Left lung (tissue), 14 donors: ENCODE data around the gene BLACAT1. TPM values are rescaled to one million over a fixed set of nuclear protein-coding genes. Genes with fewer than 3 reads are reported as not detected.

ENCODE experiments used
- ATAC-seq: fragments of 200-7000 bp; cut with Tn5 transposase; one replicate; pipeline ENCODE4 v1.9.1; 2020; ENCODE audit warnings: moderate library complexity
- DNase-seq, 4 donors: peaks; one replicate each; pipeline ENCODE4 v3.0.0-alpha.2; 2013 to 2020
- H3K27ac ChIP-seq, 2 donors: fragments of 200-600 bp; sonication (generic) in 1 of 2; one replicate each; pipeline versions ENCODE4 v1.5.0 to v1.8.0; 2020 to 2021
- H3K27me3 ChIP-seq, 2 donors: fragments of 200-600 bp; sonication (generic) in 1 of 2; one replicate each; pipeline versions ENCODE4 v1.5.0 to v1.8.0; 2020 to 2021
- H3K36me3 ChIP-seq, 2 donors: fragments of 200-600 bp; sonication (generic) in 1 of 2; one replicate each; pipeline versions ENCODE4 v1.5.0 to v1.8.0; 2020 to 2021
- H3K4me1 ChIP-seq, 2 donors: fragments of 200-600 bp; one replicate each; pipeline ENCODE4 v1.8.0; 2021
- H3K4me3 ChIP-seq, 2 donors: fragments of 200-600 bp; sonication (generic) in 1 of 2; one replicate each; pipeline versions ENCODE4 v1.5.0 to v1.8.0; 2020 to 2021; ENCODE audit warnings: mild to moderate bottlenecking in 1 of 2
- H3K9me3 ChIP-seq, 2 donors: fragments of 200-600 bp; sonication (generic) in 1 of 2; one replicate each; pipeline versions ENCODE4 v1.5.0 to v1.8.0; 2020 to 2021
- CTCF ChIP-seq, 2 donors: fragments of 200-600 bp; sonication (generic) in 1 of 2; IDR thresholded peaks; one replicate each; pipeline versions ENCODE4 v1.5.0 to v1.8.0; 2021; ENCODE audit warnings: antibody characterized with exemption in 2 of 2
- intact Hi-C, 2 donors: fragments of 100-400 bp; cut with DNase I; formaldehyde crosslinking; loops; one replicate each; pipeline versions ENCODE4 v1.11.2 to v1.14.2; 2022
- long read RNA-seq, 12 donors: library from polyadenylated mRNA in 2 of 12; unstranded in 2 of 12; transcript quantifications; one replicate each; pipeline ENCODE4 v2.0.0 and lab custom pipeline, GENCODE V29; 2019 to 2026
- polyA plus RNA-seq, 6 donors: library from polyadenylated mRNA; unstranded; fragments of 120-200 nt; gene quantifications; one replicate each; pipeline ENCODE4 v1.2.1, GENCODE V29; 2013; ENCODE audit not compliant: insufficient read length in 6 of 6
- total RNA-seq, 2 donors: library from RNA; stranded (reverse); fragmentation: NEBNext Ultra II Directional; extraction: Animal tissue kit (Norgen Biotek cat#: 25700); gene quantifications; one replicate each; pipeline ENCODE4 v1.2.1, GENCODE V29; 2021
- donor health status: DM: no; HTN: yes; CAD: no.
- donor health status: DM: no; HTN: no; CAD: no.

BLACAT1 gene
- total RNA-seq, result 1 to 10 TPM in 1 of 2 donors, under 1 TPM in 1; 0.55 to 2.7 TPM
- polyA plus RNA-seq, result 1 to 10 TPM; 3.6 to 6.5 (median 4.4) TPM
- long read RNA-seq, donor 1, partial matches to known transcripts, result 0 of 2 reads
- long read RNA-seq, donor 1, other reads (novel, unspliced or antisense), result 0 of 2 reads
- long read RNA-seq, donor 2, transcript BLACAT1-201 (1 exons, 2,994 nt), result major isoform, 7 of 7 reads
- long read RNA-seq, donor 2, partial matches to known transcripts, result 0 of 7 reads
- long read RNA-seq, donor 2, other reads (novel, unspliced or antisense), result 0 of 7 reads
- long read RNA-seq, donor 3, partial matches to known transcripts, result 0 of 1 reads
- long read RNA-seq, donor 3, other reads (novel, unspliced or antisense), result 0 of 1 reads
- long read RNA-seq, donor 4, result 0 reads
- long read RNA-seq, donor 5, transcript BLACAT1-201 (1 exons, 2,994 nt), result major isoform, 5 of 5 reads
- long read RNA-seq, donor 5, partial matches to known transcripts, result 0 of 5 reads
- long read RNA-seq, donor 5, other reads (novel, unspliced or antisense), result 0 of 5 reads
- long read RNA-seq, donor 6, partial matches to known transcripts, result 0 of 3 reads
- long read RNA-seq, donor 6, other reads (novel, unspliced or antisense), result 0 of 3 reads
- long read RNA-seq, donor 7, partial matches to known transcripts, result 0 of 1 reads
- long read RNA-seq, donor 7, other reads (novel, unspliced or antisense), result 0 of 1 reads
- long read RNA-seq, donor 8, partial matches to known transcripts, result 0 of 2 reads
- long read RNA-seq, donor 8, other reads (novel, unspliced or antisense), result 0 of 2 reads
- long read RNA-seq, donor 9, result 0 reads
- long read RNA-seq, donor 10, result 0 reads
- long read RNA-seq, donor 11, result 0 reads
- long read RNA-seq, donor 12, result 0 reads

- ATAC-seq (no peak), DNase-seq (no peak)
- Histone ChIP-seq H3K4me1 (peaks cover 13 to 21% of the 10 kb centered on the region in 2 donors), H3K36me3 (no peaks in the 10 kb centered on the region), H3K27me3 (peaks cover 53 to 100% of the 10 kb centered on the region in 2 donors), H3K27ac (no peak within 1 kb of the TSS), H3K4me3 (peak within 1 kb of the TSS in 1 of 2 donors; percentile 14), H3K9me3 (no peaks in the 10 kb centered on the region)
- no peak for TF ChIP-seq CTCF (IDR thresholded peaks at IDR 0.05)
- intact Hi-C loops, result no loop called here
Observed at GRCh38 chr1:205455581-205456382, at the start of gene BLACAT1. Gene BLACAT1 (minus strand): TSS chr1:205456045.

- DNase-seq (no peak), ATAC-seq (peak; percentile 29)
- H3K9me3 ChIP-seq, result no peaks in the 10 kb centered on the region
- intact Hi-C loops, result no loop called here
- peak overlapping the region in 1 of 2 donors; percentile 43 for H3K27ac ChIP-seq
- peaks cover 8 to 12% of the 10 kb centered on the region in 2 donors for H3K4me1 ChIP-seq
- H3K36me3 ChIP-seq, result no peaks in the 10 kb centered on the region
- peak overlapping the region; percentile 53 to 58 for H3K4me3 ChIP-seq
- peaks cover 0 to 17% of the 10 kb centered on the region in 2 donors for H3K27me3 ChIP-seq
- no peak for TF ChIP-seq CTCF (IDR thresholded peaks at IDR 0.05)
Observed at GRCh38 chr1:205505076-205505729, 49.4 kb upstream of the BLACAT1 start.

DNA sequence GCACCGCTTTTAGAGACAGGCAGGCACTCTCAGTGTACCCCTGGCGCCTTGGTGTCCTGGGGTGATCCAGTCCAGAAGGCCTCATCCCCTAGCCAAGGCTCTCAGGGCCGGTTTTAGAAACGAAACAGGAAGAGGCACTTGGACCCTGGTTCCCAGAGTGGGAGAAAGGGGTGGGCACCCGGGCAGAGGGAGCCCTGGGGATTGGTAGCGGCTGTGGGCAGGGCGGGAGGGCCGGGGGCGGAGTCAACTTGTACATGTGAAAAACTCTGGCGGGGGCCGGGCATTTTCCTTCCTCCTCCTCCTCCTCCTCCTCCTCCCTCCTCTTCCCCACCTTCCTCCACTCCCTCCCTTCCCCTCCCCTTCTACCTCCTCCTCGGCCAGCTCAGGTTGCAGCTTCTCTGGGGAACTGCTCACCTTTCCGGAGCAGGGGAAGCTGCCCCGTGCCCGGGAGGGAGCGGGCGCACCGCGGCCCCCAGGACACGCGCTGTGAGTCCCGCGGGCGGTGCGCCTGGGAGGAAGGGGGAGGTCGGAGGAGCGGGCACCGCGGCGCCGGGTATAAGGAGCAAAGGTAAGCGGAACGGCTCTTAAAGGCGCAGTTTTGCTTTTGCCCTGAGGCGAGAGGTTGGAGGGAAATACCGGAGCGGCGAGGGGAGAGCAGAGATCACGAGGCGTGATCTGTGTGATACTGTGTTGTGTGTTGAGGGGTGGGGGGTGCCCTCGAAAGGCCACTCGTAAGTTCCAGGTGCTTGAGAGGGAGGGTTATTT lies 48.6 kb upstream of the BLACAT1 start, which contains the start of gene CDK18:
Gene CDK18 (plus strand): TSS at position 359 of the 765 bp plus-strand sequence. CDS start 18,499 bp downstream, outside the sequence.
- peaks cover 8 to 12% of the 10 kb centered on the region in 2 donors for H3K4me1 ChIP-seq
- DNase-seq (peak; percentile 65 to 90 (median 88)), ATAC-seq (peak; percentile 93)
- intact Hi-C loops, result no loop called here
- no peaks in the 10 kb centered on the region for H3K36me3 ChIP-seq
- H3K9me3 ChIP-seq, result no peaks in the 10 kb centered on the region
- TF ChIP-seq CTCF (IDR thresholded peaks at IDR 0.05), result no peak
- peak within 1 kb of the TSS; percentile 53 to 58 for H3K4me3 ChIP-seq
- H3K27me3 ChIP-seq, result peaks cover 0 to 17% of the 10 kb centered on the region in 2 donors
- H3K27ac ChIP-seq, result peak within 1 kb of the TSS in 1 of 2 donors; percentile 43

GRCh38 chr1:205502992-205503391 lies 47.1 kb upstream of the BLACAT1 start:
- Histone ChIP-seq H3K4me3 (no peak overlapping the region), H3K27ac (no peak overlapping the region), H3K4me1 (peaks cover 8 to 12% of the 10 kb centered on the region in 2 donors), H3K27me3 (peaks cover 0 to 17% of the 10 kb centered on the region in 2 donors), H3K9me3 (no peaks in the 10 kb centered on the region), H3K36me3 (no peaks in the 10 kb centered on the region)
- DNase-seq (no peak), ATAC-seq (no peak)
- intact Hi-C loops, result no loop called here
- no peak for TF ChIP-seq CTCF (IDR thresholded peaks at IDR 0.05)
